Measurements from ENCODE around the gene SAFB.

The SAFB gene

DNA sequence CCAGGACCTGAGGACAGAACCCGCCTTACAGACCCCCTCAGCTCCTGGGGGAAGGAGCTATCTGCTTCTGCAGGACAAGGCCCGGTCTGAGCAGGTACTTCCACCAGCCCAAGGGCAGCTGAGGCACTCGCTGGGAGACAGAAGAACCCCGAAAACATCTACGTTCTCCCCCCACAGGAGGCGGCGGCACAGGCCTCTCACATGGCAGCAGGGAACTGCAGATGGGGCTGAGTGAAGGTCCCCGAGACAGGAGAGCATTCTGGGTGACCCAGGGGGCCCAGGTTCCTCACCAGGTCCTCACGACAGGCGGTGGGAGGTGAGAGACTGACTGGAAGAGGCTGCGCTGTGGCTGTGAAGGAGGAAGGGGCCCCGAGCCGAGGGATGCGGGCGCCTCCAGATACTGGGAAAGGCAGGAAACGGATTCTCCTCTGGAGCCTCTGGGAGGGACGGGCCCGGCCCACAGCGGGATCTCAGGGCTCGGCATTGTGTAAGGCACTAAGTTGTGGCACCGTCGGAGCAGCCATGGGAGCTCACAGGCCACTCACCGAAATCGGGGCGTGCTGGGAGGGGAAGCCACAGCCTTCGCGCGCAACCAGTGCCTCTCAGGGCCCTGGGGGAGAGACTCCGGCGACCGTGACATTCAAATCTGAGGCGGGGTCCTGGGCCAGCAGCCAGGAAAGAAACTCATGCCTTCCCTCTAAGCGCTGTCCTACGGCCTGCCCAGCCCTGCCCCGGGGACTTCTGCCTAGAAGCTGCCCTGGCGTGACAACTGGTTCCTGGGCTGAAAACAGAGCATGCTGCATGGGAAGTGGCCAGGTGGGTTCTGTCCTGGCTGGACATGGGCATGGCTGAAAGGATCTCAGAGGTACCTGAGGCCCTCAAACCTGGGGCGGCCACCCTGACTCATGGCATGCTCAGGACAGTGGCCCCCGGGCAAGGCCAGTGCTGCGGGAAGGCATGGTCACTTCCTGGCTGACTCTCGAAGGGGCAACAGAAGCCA is 81.2 kb downstream of the SAFB start:
- DNase-seq, result no peak

- no peak for DNase-seq
Observed at GRCh38 chr19:5705552-5705951, 82.7 kb downstream of the SAFB start.

GRCh38 chr19:5706876-5707573 is 84.1 kb downstream of the SAFB start:
- no peak for DNase-seq

- DNase-seq, result no peak
Observed at GRCh38 chr19:5707576-5708575, 85.0 kb downstream of the SAFB start.

- DNase-seq, result no peak
Observed at GRCh38 chr19:5711025-5711424, 88.1 kb downstream of the SAFB start.

DNA sequence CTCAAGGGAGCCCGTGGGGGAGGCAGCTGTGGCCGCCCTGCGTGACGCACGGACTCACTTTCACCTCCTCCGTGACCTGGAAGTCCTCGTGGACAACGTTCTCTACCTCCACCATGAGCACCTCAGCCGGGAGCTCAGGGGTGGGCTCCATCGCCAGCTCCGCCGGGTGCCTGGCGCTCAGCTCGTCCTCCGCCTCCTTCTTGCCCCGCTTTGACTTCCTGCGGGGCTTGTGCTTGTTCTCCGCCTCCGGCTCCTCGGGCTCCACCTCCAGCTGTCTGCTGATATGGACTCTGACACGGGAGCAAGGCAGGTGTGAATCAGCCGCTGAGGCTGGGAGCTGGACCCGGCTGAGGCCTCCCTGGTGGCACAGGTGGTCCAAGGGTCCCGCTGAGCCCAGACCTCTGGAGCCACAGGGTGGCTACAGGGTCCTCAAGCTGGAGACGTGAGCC is 88.9 kb downstream of the SAFB start:
- DNase-seq, result no peak

- DNase-seq, result no peak
Observed at GRCh38 chr19:5713228-5713627, 90.3 kb downstream of the SAFB start.

DNA sequence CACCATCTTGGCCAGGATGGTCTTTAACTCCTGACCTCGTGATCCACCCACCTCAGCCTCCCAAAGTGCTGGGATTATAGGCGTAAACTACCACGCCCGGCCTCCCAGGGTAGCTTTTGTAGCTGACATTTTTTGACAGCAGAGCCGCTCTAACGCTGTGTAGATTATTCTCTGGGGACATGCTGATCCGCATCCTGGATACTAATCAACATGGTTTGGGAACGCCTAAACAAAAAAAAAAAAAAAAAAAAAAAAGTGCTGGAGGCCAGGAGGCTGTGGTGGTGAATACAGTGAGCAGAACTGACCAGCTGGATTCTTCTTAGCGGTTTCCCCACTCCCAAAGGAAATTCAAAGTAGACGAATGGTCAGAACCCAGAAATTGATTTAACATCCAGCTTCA is 91.9 kb downstream of the SAFB start:
- no peak for DNase-seq

DNA sequence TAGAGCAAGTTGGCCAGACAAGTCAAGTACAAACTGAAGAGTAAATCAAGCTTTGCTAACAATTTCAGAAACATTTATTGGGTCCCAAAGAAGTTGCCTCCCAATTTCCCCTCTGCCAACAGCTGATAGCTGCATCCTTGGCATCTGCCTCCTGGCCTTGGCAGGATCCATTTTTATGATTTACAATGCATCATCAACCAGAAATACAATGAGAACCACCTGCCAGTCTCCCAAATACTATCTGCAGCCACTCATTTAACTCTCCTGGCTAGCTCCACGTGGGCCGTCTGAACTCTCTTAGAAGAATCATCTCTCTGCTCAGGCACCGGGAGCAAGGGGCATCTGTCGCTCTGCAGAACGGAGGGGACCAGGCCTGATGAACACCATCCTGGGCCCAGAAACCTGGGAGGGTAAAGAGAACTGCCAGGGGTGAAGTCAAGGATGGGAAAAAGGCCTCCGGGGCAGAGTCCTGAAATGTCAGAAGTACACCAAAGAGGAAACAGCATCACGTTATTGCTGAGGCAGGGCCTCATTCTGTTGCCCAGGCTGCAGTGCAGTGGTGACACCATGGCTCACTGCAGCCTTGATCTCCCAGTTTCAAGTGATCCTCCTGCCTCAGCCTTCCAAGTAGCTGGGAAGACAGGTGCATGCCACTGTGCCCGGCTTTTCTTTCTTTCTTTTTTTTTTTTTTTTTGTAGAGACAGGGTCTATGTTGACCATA is 94.5 kb downstream of the SAFB start:
- DNase-seq, result peak; percentile 31
